HEK293T (cell line): ENCODE results near the gene FLNB.

ENCODE experiments used
- ARNT ChIP-seq: fragments of 450-650 bp; IDR thresholded peaks from 2 replicates; pipeline ENCODE4 v1.6.1; 2017; ENCODE audit warnings: mild to moderate bottlenecking
- BHLHE40 ChIP-seq: fragments of 450-650 bp; IDR thresholded peaks from 2 replicates; pipeline ENCODE4 v1.6.1; 2016; ENCODE audit warnings: mild to moderate bottlenecking, moderate library complexity, borderline replicate concordance
- FOXK2 ChIP-seq: fragments of 450-650 bp; IDR thresholded peaks from 2 replicates; pipeline ENCODE4 v1.6.1; 2016; ENCODE audit warnings: mild to moderate bottlenecking
- SP1 ChIP-seq: fragments of 450-650 bp; IDR thresholded peaks from 2 replicates; pipeline ENCODE4 v1.6.1; 2017

- no peak for TF ChIP-seq BHLHE40
- no peak for TF ChIP-seq SP1
- TF ChIP-seq FOXK2 = no peak
- no peak for TF ChIP-seq ARNT
Observed at GRCh38 chr3:58016710-58017109, 8.5 kb downstream of the FLNB start.
